Gastrocnemius medialis (tissue), 4 donors: Measurements from ENCODE around the gene CD48. TPM values are rescaled to one million over a fixed set of nuclear protein-coding genes. Genes with fewer than 3 reads are reported as not detected.

ENCODE experiments used
- ATAC-seq, 2 donors: fragments of 150-250 bp; one replicate each; pipeline ENCODE4 v1.9.1; 2016
- DNase-seq, 2 donors: peaks; one replicate each; pipeline ENCODE4 v3.0.0-alpha.2; 2019
- H3K27ac ChIP-seq, 4 donors: fragments of 200-600 bp; sonication (generic); 1 replicate in 1 of 4; 2 replicates in 3 of 4; pipeline ENCODE4 v1.5.1; 2016 to 2018; ENCODE audit warnings: mild to moderate bottlenecking in 2 of 4, moderate library complexity in 1 of 4
- H3K27me3 ChIP-seq, 3 donors: fragments of 200-600 bp; sonication (generic) in 2 of 3; 1 replicate in 1 of 3; 2 replicates in 2 of 3; pipeline versions ENCODE4 v1.5.1 to v1.6.0; 2016 to 2019; ENCODE audit warnings: mild to moderate bottlenecking in 1 of 3, moderate library complexity in 1 of 3
- H3K36me3 ChIP-seq, 2 donors: fragments of 200-600 bp; sonication (generic) in 1 of 2; one replicate each; pipeline ENCODE4 v1.5.1; 2017 to 2018
- H3K4me1 ChIP-seq, 2 donors: fragments of 200-600 bp; sonication (generic) in 1 of 2; one replicate each; pipeline ENCODE4 v1.5.1; 2016 to 2017; ENCODE audit warnings: mild to moderate bottlenecking in 2 of 2
- H3K4me3 ChIP-seq, 4 donors: fragments of 200-600 bp; sonication (generic) in 3 of 4; 1 replicate in 1 of 4; 2 replicates in 3 of 4; pipeline ENCODE4 v1.5.1; 2016 to 2019; ENCODE audit warnings: mild to moderate bottlenecking in 2 of 4
- H3K9me3 ChIP-seq, 3 donors: fragments of 200-600 bp; sonication (generic) in 2 of 3; 1 replicate in 1 of 3; 2 replicates in 2 of 3; pipeline ENCODE4 v1.5.1; 2016 to 2019
- POLR2A ChIP-seq, 2 donors: fragments of 450-650 bp; IDR thresholded peaks; one replicate each; pipeline ENCODE4 v1.6.1; 2017; ENCODE audit warnings: antibody characterized with exemption in 2 of 2, mild to moderate bottlenecking in 2 of 2, moderate library complexity in 2 of 2
- in situ Hi-C, 4 donors: fragments of 200-750 bp; cut with MboI; loops; one replicate each; pipeline versions ENCODE4 v1.15.0 to v1.8.0; 2017; ENCODE audit warnings: low sequenced_read_pairs in 4 of 4
- intact Hi-C: fragments of 100-400 bp; cut with DNase I; formaldehyde crosslinking; loops from one replicate; pipeline ENCODE4 v1.15.1; 2023; ENCODE audit warnings: low total_unique reads
- total RNA-seq, 4 donors: library from RNA; depleted of rRNA; stranded (reverse); fragments of >200 nt; gene quantifications; one replicate each; pipeline versions ENCODE4 v1.1.0 to v1.2.3, GENCODE V29; 2016
- TF ChIP-seq, protein P1 (sequence below), 5 experiments: fragments of 450-650 bp in 3 of 5; fragments of 200-600 bp in 2 of 5; sonication (generic) in 2 of 5; IDR thresholded peaks in 4 of 5; conservative IDR thresholded peaks in 1 of 5; 1 replicate in 4 of 5; 2 replicates in 1 of 5; pipeline ENCODE4 v1.5.1; 2016 to 2019; ENCODE audit warnings: antibody characterized with exemption in 5 of 5, mild to moderate bottlenecking in 3 of 5, moderate library complexity in 3 of 5

Gene CD48
- total RNA-seq, 4 donors from 2014 or later, result 0.62 to 1.3 TPM; not detected in 2

DNA sequence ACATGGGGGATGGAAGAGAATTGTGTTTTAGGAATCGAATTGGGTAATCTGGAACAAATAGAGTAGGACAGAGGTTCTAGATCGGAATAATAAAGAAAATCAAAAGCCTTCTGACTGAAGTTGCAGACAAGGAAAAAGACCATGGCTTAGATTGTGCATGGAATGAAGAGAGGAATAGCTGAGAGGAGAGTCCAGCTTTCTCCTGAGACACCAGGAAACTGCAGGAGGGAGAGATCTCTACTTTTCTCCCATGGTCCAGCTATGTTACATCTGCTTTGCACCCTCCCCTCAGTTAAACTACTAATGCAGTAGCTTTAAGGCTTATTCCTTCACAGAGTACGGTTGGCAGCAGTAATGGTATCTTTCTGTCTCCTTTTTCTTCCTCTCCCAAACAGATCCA lies 40.8 kb upstream of the CD48 start:
- Histone ChIP-seq H3K9me3 (no peaks in the 10 kb centered on the region), H3K27ac (no peak overlapping the region), H3K36me3 (no peaks in the 10 kb centered on the region), H3K27me3 (no peaks in the 10 kb centered on the region), H3K4me1 (no peaks in the 10 kb centered on the region), H3K4me3 (no peak overlapping the region)
- no peak for ATAC-seq
- in situ Hi-C loops, result no loop called here
- intact Hi-C loops, result no loop called here
- TF ChIP-seq, protein P1, sequence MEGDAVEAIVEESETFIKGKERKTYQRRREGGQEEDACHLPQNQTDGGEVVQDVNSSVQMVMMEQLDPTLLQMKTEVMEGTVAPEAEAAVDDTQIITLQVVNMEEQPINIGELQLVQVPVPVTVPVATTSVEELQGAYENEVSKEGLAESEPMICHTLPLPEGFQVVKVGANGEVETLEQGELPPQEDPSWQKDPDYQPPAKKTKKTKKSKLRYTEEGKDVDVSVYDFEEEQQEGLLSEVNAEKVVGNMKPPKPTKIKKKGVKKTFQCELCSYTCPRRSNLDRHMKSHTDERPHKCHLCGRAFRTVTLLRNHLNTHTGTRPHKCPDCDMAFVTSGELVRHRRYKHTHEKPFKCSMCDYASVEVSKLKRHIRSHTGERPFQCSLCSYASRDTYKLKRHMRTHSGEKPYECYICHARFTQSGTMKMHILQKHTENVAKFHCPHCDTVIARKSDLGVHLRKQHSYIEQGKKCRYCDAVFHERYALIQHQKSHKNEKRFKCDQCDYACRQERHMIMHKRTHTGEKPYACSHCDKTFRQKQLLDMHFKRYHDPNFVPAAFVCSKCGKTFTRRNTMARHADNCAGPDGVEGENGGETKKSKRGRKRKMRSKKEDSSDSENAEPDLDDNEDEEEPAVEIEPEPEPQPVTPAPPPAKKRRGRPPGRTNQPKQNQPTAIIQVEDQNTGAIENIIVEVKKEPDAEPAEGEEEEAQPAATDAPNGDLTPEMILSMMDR (IDR thresholded peaks at IDR 0.05 in 4 of 5, conservative IDR thresholded peaks at IDR 0.05 in 1 of 5), result no peak
- DNase-seq, result no peak

DNA sequence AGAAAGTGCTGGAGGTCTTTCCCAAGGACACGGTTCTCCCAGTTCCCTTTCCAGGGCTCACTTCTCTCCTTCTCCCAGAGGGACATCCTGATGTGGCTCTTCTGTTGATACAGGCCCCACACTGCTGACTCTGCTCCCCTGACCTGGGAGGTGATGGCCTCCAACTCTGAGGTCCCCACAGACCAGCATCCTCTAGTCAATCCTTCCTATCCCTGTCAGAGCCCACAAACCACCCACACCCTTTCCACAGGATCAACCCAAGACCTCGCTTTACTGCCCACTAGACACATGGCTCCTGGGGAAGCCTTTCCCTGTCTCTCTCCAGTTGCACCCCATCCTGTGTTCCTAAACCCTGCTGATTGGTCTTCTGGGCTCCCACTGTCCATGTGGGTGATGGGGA lies 39.0 kb upstream of the CD48 start:
- Histone ChIP-seq H3K36me3 (no peaks in the 10 kb centered on the region), H3K4me1 (no peaks in the 10 kb centered on the region), H3K9me3 (no peaks in the 10 kb centered on the region), H3K27me3 (no peaks in the 10 kb centered on the region), H3K27ac (no peak overlapping the region), H3K4me3 (no peak overlapping the region)
- no peak for TF ChIP-seq POLR2A (IDR thresholded peaks at IDR 0.05)
- TF ChIP-seq, protein P1 (IDR thresholded peaks at IDR 0.05 in 4 of 5, conservative IDR thresholded peaks at IDR 0.05 in 1 of 5), result no peak
- intact Hi-C loops (no loop called here), in situ Hi-C loops (no loop called here)
- DNase-seq (no peak), ATAC-seq (no peak)

DNA sequence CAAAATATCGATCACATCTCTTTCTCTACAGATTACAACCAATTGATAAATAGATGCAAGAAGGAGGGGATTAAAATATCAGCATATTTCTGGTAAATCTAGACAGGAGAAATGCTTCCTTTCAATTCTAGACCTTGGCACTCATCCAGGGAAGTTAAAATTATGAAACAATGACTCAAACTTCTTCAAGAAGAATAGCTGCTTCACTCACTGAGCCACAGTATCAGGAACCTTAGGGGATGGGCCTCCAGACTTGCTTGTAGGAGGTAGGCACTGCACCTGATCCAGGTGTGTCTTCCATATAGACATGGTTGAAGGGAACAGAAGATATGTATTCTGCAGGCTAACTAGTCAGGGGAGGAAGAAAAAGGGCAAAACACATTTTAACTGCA lies 37.3 kb upstream of the CD48 start:
- intact Hi-C loops, result no loop called here
- TF ChIP-seq POLR2A (IDR thresholded peaks at IDR 0.05), result no peak
- TF ChIP-seq, protein P1 (IDR thresholded peaks at IDR 0.05 in 4 of 5, conservative IDR thresholded peaks at IDR 0.05 in 1 of 5), result no peak
- in situ Hi-C loops, result no loop called here
- Histone ChIP-seq H3K27me3 (no peaks in the 10 kb centered on the region), H3K27ac (no peak overlapping the region), H3K36me3 (no peaks in the 10 kb centered on the region), H3K9me3 (no peaks in the 10 kb centered on the region), H3K4me3 (no peak overlapping the region), H3K4me1 (no peaks in the 10 kb centered on the region)
- ATAC-seq (no peak), DNase-seq (no peak)

DNA sequence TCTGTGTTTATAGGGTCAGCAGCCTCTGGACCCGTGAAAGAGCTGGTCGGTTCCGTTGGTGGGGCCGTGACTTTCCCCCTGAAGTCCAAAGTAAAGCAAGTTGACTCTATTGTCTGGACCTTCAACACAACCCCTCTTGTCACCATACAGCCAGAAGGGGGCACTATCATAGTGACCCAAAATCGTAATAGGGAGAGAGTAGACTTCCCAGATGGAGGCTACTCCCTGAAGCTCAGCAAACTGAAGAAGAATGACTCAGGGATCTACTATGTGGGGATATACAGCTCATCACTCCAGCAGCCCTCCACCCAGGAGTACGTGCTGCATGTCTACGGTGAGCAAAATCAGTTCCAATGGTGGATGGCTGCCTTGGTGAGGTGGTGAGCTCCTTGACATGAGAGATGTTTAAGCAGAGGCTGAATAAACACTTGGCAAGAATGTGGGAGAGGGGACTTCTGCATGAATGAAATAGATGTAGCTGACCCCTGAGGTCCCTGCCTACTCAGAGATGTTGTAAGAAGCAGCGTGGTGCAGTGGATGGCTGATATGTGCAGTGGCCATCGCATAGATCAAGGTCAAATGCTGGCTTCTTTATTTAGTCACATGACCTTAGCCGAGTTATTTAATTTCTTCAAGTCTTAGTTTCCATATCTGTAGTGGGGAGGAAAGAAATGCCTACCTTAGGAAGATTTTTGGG lies 36.7 kb upstream of the CD48 start:
- no peak overlapping the region for H3K27ac ChIP-seq
- no peaks in the 10 kb centered on the region for H3K27me3 ChIP-seq
- H3K36me3 ChIP-seq, result no peaks in the 10 kb centered on the region
- intact Hi-C loops, result no loop called here
- H3K4me1 ChIP-seq, result no peaks in the 10 kb centered on the region
- DNase-seq (no peak), ATAC-seq (no peak)
- in situ Hi-C loops, result no loop called here
- no peak for TF ChIP-seq POLR2A (IDR thresholded peaks at IDR 0.05)
- TF ChIP-seq, protein P1 (IDR thresholded peaks at IDR 0.05 in 4 of 5, conservative IDR thresholded peaks at IDR 0.05 in 1 of 5), result no peak
- no peak overlapping the region for H3K4me3 ChIP-seq
- H3K9me3 ChIP-seq, result no peaks in the 10 kb centered on the region

DNA sequence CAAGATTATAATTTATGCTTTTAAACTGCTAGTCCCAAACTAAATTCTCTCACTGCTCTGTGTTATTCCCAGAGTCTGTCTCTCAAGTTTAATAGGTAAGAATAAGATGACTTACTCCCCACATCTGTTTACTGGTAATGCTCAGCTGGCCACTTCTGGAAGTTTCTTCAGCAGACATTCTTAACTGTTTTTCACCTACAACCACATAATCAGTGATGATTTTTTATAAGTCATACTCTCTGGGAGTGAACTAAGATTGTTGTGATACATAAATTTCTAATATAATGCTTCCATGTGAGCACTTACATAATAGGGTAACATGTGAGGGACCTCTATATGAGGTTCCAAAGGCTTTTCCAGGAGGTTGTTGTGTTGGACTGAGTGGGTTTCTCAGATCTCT lies 36.1 kb upstream of the CD48 start:
- Histone ChIP-seq H3K27ac (no peak overlapping the region), H3K27me3 (no peaks in the 10 kb centered on the region), H3K4me1 (no peaks in the 10 kb centered on the region), H3K9me3 (no peaks in the 10 kb centered on the region), H3K36me3 (no peaks in the 10 kb centered on the region), H3K4me3 (no peak overlapping the region)
- DNase-seq (no peak), ATAC-seq (no peak)
- in situ Hi-C loops, result no loop called here
- TF ChIP-seq POLR2A (IDR thresholded peaks at IDR 0.05), result no peak
- TF ChIP-seq, protein P1 (IDR thresholded peaks at IDR 0.05 in 4 of 5, conservative IDR thresholded peaks at IDR 0.05 in 1 of 5), result no peak
- intact Hi-C loops, result no loop called here
